ENCODE data around the gene CEP135.

CEP135 gene

DNA sequence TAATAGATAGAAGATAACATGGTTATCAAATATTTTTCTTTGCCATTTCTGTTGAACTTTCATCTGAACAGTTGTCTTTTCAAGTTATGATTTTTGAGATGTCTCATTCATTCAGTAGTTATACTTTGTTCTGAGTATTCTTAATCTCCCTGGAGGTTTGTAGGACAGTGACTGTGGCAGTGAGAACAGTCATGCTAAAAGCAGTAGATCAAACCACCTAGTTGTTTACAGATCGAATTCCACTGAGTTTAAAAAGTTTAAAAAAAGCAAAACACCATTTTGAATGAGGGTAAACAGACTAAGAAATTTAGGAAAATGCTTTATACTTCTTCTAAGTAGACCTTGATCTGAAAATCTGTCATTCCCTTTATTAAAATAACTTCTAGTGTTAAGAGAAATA is 107.2 kb downstream of the CEP135 start:
- no peaks in the 10 kb centered on the region for H3K9me3 ChIP-seq (replicated peaks; ENCODE audit: insufficient read depth, low read length)
- no peak overlapping the region for H3K4me2 ChIP-seq (ENCODE audit: low read depth, low read length)

DNA sequence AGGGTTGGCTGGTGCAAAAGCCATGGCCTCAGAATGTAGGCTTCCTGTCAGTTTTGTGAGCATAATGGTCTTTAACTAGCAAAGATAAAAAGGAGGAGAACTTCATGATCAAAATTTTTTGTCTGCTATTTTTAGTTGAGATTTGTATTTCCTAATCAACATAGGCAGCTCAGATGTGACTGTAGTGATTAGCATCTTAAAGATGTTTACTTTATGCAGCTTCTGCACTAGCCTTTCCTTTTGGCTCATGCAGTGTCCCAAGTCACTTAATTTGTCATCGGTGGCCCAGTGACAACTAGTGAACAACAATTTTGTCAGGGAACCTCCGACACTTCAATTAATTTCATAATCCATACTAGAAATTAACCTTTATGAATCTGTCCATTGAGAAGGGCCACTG is 109.8 kb downstream of the CEP135 start:
- no peaks in the 10 kb centered on the region for H3K4me1 ChIP-seq (ENCODE audit: low read length)
- no peak for TF ChIP-seq EZH2phosphoT487 (IDR thresholded peaks at IDR 0.05; ENCODE audit: low read length)
- TF ChIP-seq EZH2 (optimal IDR thresholded peaks at IDR 0.05; ENCODE audit: low read depth, low read length), result no peak
- TF ChIP-seq, protein P1, sequence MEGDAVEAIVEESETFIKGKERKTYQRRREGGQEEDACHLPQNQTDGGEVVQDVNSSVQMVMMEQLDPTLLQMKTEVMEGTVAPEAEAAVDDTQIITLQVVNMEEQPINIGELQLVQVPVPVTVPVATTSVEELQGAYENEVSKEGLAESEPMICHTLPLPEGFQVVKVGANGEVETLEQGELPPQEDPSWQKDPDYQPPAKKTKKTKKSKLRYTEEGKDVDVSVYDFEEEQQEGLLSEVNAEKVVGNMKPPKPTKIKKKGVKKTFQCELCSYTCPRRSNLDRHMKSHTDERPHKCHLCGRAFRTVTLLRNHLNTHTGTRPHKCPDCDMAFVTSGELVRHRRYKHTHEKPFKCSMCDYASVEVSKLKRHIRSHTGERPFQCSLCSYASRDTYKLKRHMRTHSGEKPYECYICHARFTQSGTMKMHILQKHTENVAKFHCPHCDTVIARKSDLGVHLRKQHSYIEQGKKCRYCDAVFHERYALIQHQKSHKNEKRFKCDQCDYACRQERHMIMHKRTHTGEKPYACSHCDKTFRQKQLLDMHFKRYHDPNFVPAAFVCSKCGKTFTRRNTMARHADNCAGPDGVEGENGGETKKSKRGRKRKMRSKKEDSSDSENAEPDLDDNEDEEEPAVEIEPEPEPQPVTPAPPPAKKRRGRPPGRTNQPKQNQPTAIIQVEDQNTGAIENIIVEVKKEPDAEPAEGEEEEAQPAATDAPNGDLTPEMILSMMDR (IDR thresholded peaks at IDR 0.05; ENCODE audit: low read length), result no peak

More for the DNA sequence above, 107.2 kb downstream of the CEP135 start:
- H3K9me2 ChIP-seq (replicated peaks; ENCODE audit: insufficient read depth, low read length), result no peaks in the 10 kb centered on the region
- no peaks in the 10 kb centered on the region for H3F3A ChIP-seq (ENCODE audit: insufficient read depth, low read length)
- H3K79me2 ChIP-seq (ENCODE audit: low read length), result no peaks in the 10 kb centered on the region
- H3K27ac ChIP-seq (ENCODE audit: low read length), result no peak overlapping the region
- no peaks in the 10 kb centered on the region for H3K4me1 ChIP-seq (ENCODE audit: low read length)
- no peaks in the 10 kb centered on the region for H3K36me3 ChIP-seq (replicated peaks; ENCODE audit: insufficient read depth, low read length)
- TF ChIP-seq EZH2 (optimal IDR thresholded peaks at IDR 0.05; ENCODE audit: low read depth, low read length), result no peak
- TF ChIP-seq, protein P1 (IDR thresholded peaks at IDR 0.05; ENCODE audit: low read length), result no peak
- no peak for TF ChIP-seq EZH2phosphoT487 (IDR thresholded peaks at IDR 0.05; ENCODE audit: low read length)
- no peak overlapping the region for H3K9ac ChIP-seq (ENCODE audit: low read length)
- no peak overlapping the region for H3K4me3 ChIP-seq (ENCODE audit: low read length)
- no peak overlapping the region for H2AFZ ChIP-seq (ENCODE audit: low read length)
- no peaks in the 10 kb centered on the region for H4K20me1 ChIP-seq (ENCODE audit: insufficient read depth, low read length)
- no peaks in the 10 kb centered on the region for H3K27me3 ChIP-seq (replicated peaks; ENCODE audit: insufficient read depth, low read length)
- DNase-seq, result no peak

DNA sequence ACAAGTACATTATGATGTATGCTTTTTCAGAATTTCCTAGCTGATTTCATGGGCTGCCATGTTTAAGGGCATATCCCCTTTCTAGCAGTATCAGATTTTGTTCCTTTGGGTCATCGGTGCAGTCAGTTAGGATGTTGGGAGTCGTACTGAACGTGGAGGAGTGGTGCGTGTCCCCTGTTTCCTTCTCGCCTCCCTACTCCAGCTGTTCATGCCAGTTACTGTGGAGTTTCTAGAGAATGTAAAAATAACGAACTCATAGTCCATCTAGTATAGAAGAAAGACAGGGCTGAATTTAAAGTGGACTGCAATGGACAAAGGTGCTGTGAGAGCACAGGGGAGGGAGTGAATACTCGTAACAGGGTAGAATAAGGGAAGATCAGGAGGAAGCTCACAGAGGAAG is 111.3 kb downstream of the CEP135 start:
- H3K4me3 ChIP-seq (ENCODE audit: low read length), result no peak overlapping the region
- no peaks in the 10 kb centered on the region for H3K27me3 ChIP-seq (replicated peaks; ENCODE audit: insufficient read depth, low read length)
- H3K79me2 ChIP-seq (ENCODE audit: low read length), result no peaks in the 10 kb centered on the region
- TF ChIP-seq EZH2phosphoT487 (IDR thresholded peaks at IDR 0.05; ENCODE audit: low read length), result no peak
- TF ChIP-seq EZH2 (optimal IDR thresholded peaks at IDR 0.05; ENCODE audit: low read depth, low read length), result no peak
- TF ChIP-seq, protein P1 (IDR thresholded peaks at IDR 0.05; ENCODE audit: low read length), result no peak
- H2AFZ ChIP-seq (ENCODE audit: low read length), result no peak overlapping the region
- no peak overlapping the region for H3K4me2 ChIP-seq (ENCODE audit: low read depth, low read length)
- H4K20me1 ChIP-seq (ENCODE audit: insufficient read depth, low read length), result no peaks in the 10 kb centered on the region
- no peak overlapping the region for H3K9ac ChIP-seq (ENCODE audit: low read length)
- no peak for DNase-seq
- no peaks in the 10 kb centered on the region for H3K9me3 ChIP-seq (replicated peaks; ENCODE audit: insufficient read depth, low read length)
- H3K27ac ChIP-seq (ENCODE audit: low read length), result no peak overlapping the region
- H3F3A ChIP-seq (ENCODE audit: insufficient read depth, low read length), result no peaks in the 10 kb centered on the region
- H3K9me2 ChIP-seq (replicated peaks; ENCODE audit: insufficient read depth, low read length), result no peaks in the 10 kb centered on the region
- no peaks in the 10 kb centered on the region for H3K4me1 ChIP-seq (ENCODE audit: low read length)
- H3K36me3 ChIP-seq (replicated peaks; ENCODE audit: insufficient read depth, low read length), result no peaks in the 10 kb centered on the region

More for the DNA sequence above, 109.8 kb downstream of the CEP135 start:
- Histone ChIP-seq H3K79me2 (ENCODE audit: low read length) (no peaks in the 10 kb centered on the region), H3K9ac (ENCODE audit: low read length) (no peak overlapping the region), H3K27ac (ENCODE audit: low read length) (no peak overlapping the region), H3K27me3 (replicated peaks; ENCODE audit: insufficient read depth, low read length) (no peaks in the 10 kb centered on the region), H3F3A (ENCODE audit: insufficient read depth, low read length) (no peaks in the 10 kb centered on the region), H3K9me3 (replicated peaks; ENCODE audit: insufficient read depth, low read length) (no peaks in the 10 kb centered on the region), H4K20me1 (ENCODE audit: insufficient read depth, low read length) (no peaks in the 10 kb centered on the region), H3K4me3 (ENCODE audit: low read length) (no peak overlapping the region), H3K9me2 (replicated peaks; ENCODE audit: insufficient read depth, low read length) (no peaks in the 10 kb centered on the region), H3K36me3 (replicated peaks; ENCODE audit: insufficient read depth, low read length) (no peaks in the 10 kb centered on the region), H3K4me2 (ENCODE audit: low read depth, low read length) (no peak overlapping the region), H2AFZ (ENCODE audit: low read length) (no peak overlapping the region)
- DNase-seq, result no peak
